SU-DHL-6 (cell line): ENCODE results near the gene GPR50.

Experiments used
- H2AFZ ChIP-seq: fragments of 200-600 bp; sonication (generic); 2 replicates; pipeline ENCODE4 v1.6.1; 2014; ENCODE audit warnings: low read depth, mild to moderate bottlenecking, moderate library complexity, mixed read lengths, antibody characterized with exemption, low read length; ENCODE audit not compliant: severe bottlenecking
- H3F3A ChIP-seq: fragments of 200-600 bp; shearing (Covaris generic); 2 replicates; pipeline ENCODE4 v1.6.0; 2016; ENCODE audit warnings: antibody characterized with exemption, mild to moderate bottlenecking; ENCODE audit not compliant: insufficient read depth
- H3K27ac ChIP-seq: fragments of 200-600 bp; sonication (generic); 2 replicates; pipeline ENCODE4 v1.5.1; 2016; ENCODE audit warnings: low read depth, mild to moderate bottlenecking, low read length, moderate library complexity, mixed read lengths
- H3K27me3 ChIP-seq: fragments of 200-600 bp; sonication (generic), shearing (Covaris generic); 2 replicates; pipeline ENCODE4 v1.6.0; 2014; ENCODE audit warnings: mild to moderate bottlenecking, low read length
- H3K36me3 ChIP-seq: fragments of 200-600 bp; sonication (generic); 2 replicates; pipeline ENCODE4 v1.6.1; 2014; ENCODE audit warnings: mild to moderate bottlenecking, low read length, mixed read lengths
- H3K4me2 ChIP-seq: fragments of 300-600, 200-600 bp; shearing (Covaris generic), sonication (generic); 2 replicates; pipeline ENCODE4 v1.6.0; 2014; ENCODE audit warnings: low read length, low read depth, mild to moderate bottlenecking; ENCODE audit not compliant: poor library complexity, severe bottlenecking
- H3K4me3 ChIP-seq: fragments of 200-600 bp; sonication (generic); 2 replicates; pipeline ENCODE4 v1.5.1; 2014; ENCODE audit warnings: antibody characterized with exemption, low read length, mild to moderate bottlenecking, mixed read lengths; ENCODE audit not compliant: insufficient read depth, poor library complexity, severe bottlenecking
- H3K79me2 ChIP-seq: fragments of 200-600 bp; sonication (generic); 2 replicates; pipeline ENCODE4 v1.6.1; 2014; ENCODE audit warnings: mild to moderate bottlenecking, low read length, moderate library complexity; ENCODE audit not compliant: insufficient read depth
- H3K9ac ChIP-seq: fragments of 200-600 bp; sonication (generic); 2 replicates; pipeline ENCODE4 v1.7.0; 2014; ENCODE audit warnings: mild to moderate bottlenecking, low read length
- H3K9me2 ChIP-seq: fragments of 200-600 bp; sonication (generic); replicated peaks from 2 replicates; pipeline ENCODE4 v1.6.1; 2014; ENCODE audit warnings: low read length; ENCODE audit not compliant: insufficient read depth
- H3K9me3 ChIP-seq: fragments of 200-600 bp; sonication (generic); 2 replicates; pipeline ENCODE4 v1.6.1; 2014; ENCODE audit warnings: low read length, mixed read lengths; ENCODE audit not compliant: insufficient read depth
- H4K20me1 ChIP-seq: fragments of 200-600 bp; sonication (generic); 2 replicates; pipeline ENCODE4 v1.6.1; 2014; ENCODE audit warnings: low read depth, mild to moderate bottlenecking, antibody characterized with exemption, low read length, moderate library complexity, mixed read lengths
- CTCF ChIP-seq: fragments of 200-600 bp; sonication (generic); IDR thresholded peaks from one replicate; pipeline ENCODE4 v1.5.1; 2017; ENCODE audit warnings: antibody characterized with exemption, mild to moderate bottlenecking, low read length, moderate library complexity; ENCODE audit not compliant: insufficient read depth, poor library complexity, severe bottlenecking
- EZH2phosphoT487 ChIP-seq: fragments of 200-600 bp; sonication (generic), shearing (Covaris generic); conservative IDR thresholded peaks from 2 replicates; pipeline ENCODE4 v1.6.1; 2018; ENCODE audit warnings: mild to moderate bottlenecking, antibody characterized with exemption, low read length, moderate library complexity, mixed read lengths

Gene GPR50

GRCh38 chrX:151178746-151179145, 2.4 kb downstream of the GPR50 start:
- Histone ChIP-seq H3K9ac (no peak overlapping the region), H3K9me2 (no peaks in the 10 kb centered on the region), H2AFZ (no peak overlapping the region), H3K4me2 (no peak overlapping the region), H4K20me1 (no peaks in the 10 kb centered on the region), H3K9me3 (no peaks in the 10 kb centered on the region), H3K79me2 (no peaks in the 10 kb centered on the region), H3K4me3 (no peak overlapping the region), H3F3A (no peaks in the 10 kb centered on the region), H3K36me3 (no peaks in the 10 kb centered on the region), H3K27ac (no peak overlapping the region), H3K27me3 (no peaks in the 10 kb centered on the region)
- TF ChIP-seq CTCF (no peak), EZH2phosphoT487 (no peak)

- H3K4me2 ChIP-seq, result no peak overlapping the region
- H3K9me2 ChIP-seq, result no peaks in the 10 kb centered on the region
- H3K36me3 ChIP-seq, result no peaks in the 10 kb centered on the region
- H4K20me1 ChIP-seq, result no peaks in the 10 kb centered on the region
- H2AFZ ChIP-seq, result no peak overlapping the region
- no peak overlapping the region for H3K27ac ChIP-seq
- H3F3A ChIP-seq, result no peaks in the 10 kb centered on the region
- H3K79me2 ChIP-seq, result no peaks in the 10 kb centered on the region
- no peak overlapping the region for H3K9ac ChIP-seq
- H3K9me3 ChIP-seq, result no peaks in the 10 kb centered on the region
- no peaks in the 10 kb centered on the region for H3K27me3 ChIP-seq
- no peak overlapping the region for H3K4me3 ChIP-seq
- no peak for TF ChIP-seq EZH2phosphoT487
- TF ChIP-seq CTCF, result no peak
Measured at GRCh38 chrX:151180400-151180799, 4.0 kb downstream of the GPR50 start.

GRCh38 chrX:151181088-151181487, 4.7 kb downstream of the GPR50 start:
- H3K9me2 ChIP-seq, result no peaks in the 10 kb centered on the region
- H3K4me3 ChIP-seq, result no peak overlapping the region
- no peaks in the 10 kb centered on the region for H3K36me3 ChIP-seq
- H3K27me3 ChIP-seq, result no peaks in the 10 kb centered on the region
- no peaks in the 10 kb centered on the region for H3F3A ChIP-seq
- no peak overlapping the region for H3K27ac ChIP-seq
- H3K4me2 ChIP-seq, result no peak overlapping the region
- no peaks in the 10 kb centered on the region for H4K20me1 ChIP-seq
- no peaks in the 10 kb centered on the region for H3K9me3 ChIP-seq
- H3K9ac ChIP-seq, result no peak overlapping the region
- no peaks in the 10 kb centered on the region for H3K79me2 ChIP-seq
- no peak for TF ChIP-seq EZH2phosphoT487
- no peak overlapping the region for H2AFZ ChIP-seq

GRCh38 chrX:151183233-151183753, 6.9 kb downstream of the GPR50 start:
- Histone ChIP-seq H4K20me1 (no peaks in the 10 kb centered on the region), H3F3A (no peaks in the 10 kb centered on the region), H3K36me3 (no peaks in the 10 kb centered on the region), H3K4me3 (no peak overlapping the region), H3K9me3 (no peaks in the 10 kb centered on the region), H3K27me3 (no peaks in the 10 kb centered on the region), H3K9ac (no peak overlapping the region), H3K27ac (no peak overlapping the region), H3K4me2 (no peak overlapping the region), H3K79me2 (no peaks in the 10 kb centered on the region), H3K9me2 (no peaks in the 10 kb centered on the region), H2AFZ (no peak overlapping the region)
- TF ChIP-seq EZH2phosphoT487 (no peak), CTCF (no peak)
